ENCODE results near the gene ARHGAP30.

Gene ARHGAP30

GRCh38 chr1:161009602-161010211 is 60.0 kb downstream of the ARHGAP30 start:
- DNase-seq = no peak

GRCh38 chr1:161008869-161009510 is 60.7 kb downstream of the ARHGAP30 start:
- no peak for DNase-seq

DNA sequence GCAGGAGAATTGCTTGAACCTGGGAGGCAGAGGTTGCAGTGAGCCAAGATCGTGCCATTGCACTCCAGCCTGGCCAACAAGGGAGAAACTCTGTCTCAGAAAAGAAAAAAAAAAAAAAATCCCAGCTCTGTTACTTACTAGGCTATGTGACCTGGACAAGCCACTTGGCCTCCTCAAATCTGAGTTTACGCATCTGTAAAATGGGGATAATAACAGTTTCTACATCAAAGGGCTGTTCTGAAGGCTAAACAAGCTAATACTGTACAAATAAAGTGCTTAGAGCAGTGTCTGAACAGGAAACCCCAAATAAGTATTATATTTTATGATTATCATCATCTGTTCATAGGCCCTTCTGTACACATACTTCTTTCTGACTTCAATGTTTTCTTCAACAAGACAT is 62.3 kb downstream of the ARHGAP30 start:
- no peak for DNase-seq

GRCh38 chr1:161006563-161006962 is 63.1 kb downstream of the ARHGAP30 start:
- DNase-seq = no peak

DNA sequence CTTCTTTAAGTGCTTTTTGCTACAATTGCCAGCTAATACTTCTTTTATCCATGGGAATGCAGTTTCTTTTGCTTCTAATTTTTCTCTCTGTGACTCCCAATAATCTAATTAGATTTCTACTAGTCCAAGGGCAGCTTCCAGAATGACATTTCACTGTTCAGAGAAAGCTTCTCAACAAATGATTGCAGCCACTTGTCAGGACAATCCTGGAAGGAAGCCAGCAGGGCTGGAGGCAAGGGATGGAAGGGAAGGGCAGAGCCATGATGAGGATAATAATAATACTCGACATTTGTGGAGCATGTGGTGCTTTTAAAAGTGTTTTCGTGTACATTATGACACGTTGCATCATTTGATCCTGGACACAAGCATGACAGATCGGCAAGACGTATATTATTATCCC is 68.2 kb downstream of the ARHGAP30 start:
- DNase-seq = no peak

GRCh38 chr1:161000736-161001480 is 68.8 kb downstream of the ARHGAP30 start:
- no peak for DNase-seq

GRCh38 chr1:160999376-160999775 is 70.3 kb downstream of the ARHGAP30 start:
- no peak for DNase-seq

DNA sequence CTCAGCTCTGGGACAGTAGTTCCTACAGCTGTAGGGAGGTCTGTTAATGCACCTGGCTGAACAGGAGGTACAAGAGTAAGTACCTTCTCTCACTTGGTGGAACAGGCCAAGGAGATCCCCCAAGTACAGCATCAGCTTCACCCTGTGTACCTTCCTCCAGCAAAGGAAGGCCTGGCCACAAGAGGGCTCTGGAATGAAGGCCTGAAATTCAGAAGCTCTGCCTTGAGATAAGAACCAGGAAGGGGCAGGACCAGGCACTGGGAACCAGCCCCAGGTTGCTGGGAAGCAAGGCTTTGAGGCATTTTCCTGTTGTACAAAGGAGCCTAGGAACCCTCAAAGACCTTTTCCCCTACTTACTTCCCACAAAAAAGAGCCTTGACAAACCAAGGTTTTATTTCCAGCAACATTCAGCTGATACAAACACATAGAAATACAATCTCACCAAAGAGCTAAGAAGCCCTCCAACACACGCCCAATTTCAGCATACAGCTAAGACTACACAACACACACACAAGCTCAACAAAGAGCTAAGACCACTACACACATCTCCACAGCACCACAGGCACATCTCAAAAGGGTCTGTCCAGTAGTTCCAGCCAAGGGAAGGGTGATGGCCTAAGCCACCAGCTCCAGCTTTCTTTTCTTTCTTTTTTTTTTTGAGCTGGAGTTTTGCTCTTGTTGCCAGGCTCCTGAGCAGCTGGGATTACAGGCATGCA is 72.2 kb downstream of the ARHGAP30 start:
- no peak for DNase-seq
